ENCODE measurements around the gene TRPM6. TPM values are rescaled to one million over a fixed set of nuclear protein-coding genes. Genes with fewer than 3 reads are reported as not detected.

The TRPM6 gene
- total RNA-seq, 1 experiment from 2014 or later = not detected

DNA sequence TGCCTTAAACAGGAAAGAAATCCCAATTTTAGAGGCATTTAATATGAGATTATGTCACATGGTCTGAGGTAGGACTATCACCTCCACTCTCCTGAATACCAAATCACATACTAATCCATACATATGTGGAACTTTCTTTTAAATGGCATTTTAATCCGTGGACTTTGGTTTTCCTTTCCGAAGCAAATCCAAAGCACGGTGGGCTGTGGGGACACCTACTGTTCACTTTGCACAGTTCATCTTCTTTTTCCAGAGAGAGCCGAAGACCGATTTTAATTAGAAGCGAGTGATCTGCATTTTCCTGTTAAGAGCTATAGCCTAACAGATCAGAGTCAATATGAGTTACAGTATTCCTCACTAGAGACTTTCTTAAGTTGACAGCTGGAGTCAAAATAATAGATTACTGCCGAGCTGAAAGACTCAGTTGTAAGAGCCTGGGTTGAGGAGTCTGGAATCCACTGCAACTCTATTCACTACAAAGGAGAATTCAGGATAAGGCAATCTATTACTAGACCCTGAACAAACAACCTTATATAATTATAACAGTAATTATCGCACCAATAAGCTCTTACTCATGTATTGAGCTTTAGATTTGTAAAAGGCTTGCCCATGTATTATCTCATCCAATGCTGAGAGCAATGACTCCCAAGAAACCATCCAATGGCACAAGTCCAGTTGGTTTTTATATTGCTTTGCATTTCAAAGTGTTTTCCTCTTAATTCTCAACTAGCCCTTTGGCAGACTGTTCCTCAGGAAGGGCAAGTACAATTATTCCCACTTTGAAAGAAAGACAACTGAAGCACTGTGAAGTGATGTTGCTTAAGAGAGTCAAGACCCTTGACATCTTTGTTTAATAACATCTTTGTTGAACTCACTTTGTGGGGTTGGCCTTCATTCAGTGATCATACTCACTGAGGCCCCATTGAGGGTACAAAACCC, 144.7 kb downstream of the TRPM6 start:
- BruUV-seq (replicated peaks) = no TSS peak
- Histone ChIP-seq H3K79me2 (ENCODE audit: low read length) (no peaks in the 10 kb centered on the region), H3K27me3 (ENCODE audit: low read length) (peaks cover 23% of the 10 kb centered on the region; the same call in 1 of the 2 replicates), H3K9ac (ENCODE audit: low read length) (no peak overlapping the region), H3K9me3 (ENCODE audit: low read length) (no peaks in the 10 kb centered on the region), H2AFZ (ENCODE audit: low read length) (no peak overlapping the region), H3F3A (ENCODE audit: low read length, unreplicated experiment) (no peaks in the 10 kb centered on the region), H3K4me2 (ENCODE audit: low read length) (no peak overlapping the region), H3K36me3 (ENCODE audit: low read depth, low read length) (no peaks in the 10 kb centered on the region), H3K27ac (ENCODE audit: low read length) (no peak overlapping the region), H4K20me1 (ENCODE audit: low read length) (no peaks in the 10 kb centered on the region), H3K9me2 (replicated peaks; ENCODE audit: low read length) (no peaks in the 10 kb centered on the region), H3K4me1 (ENCODE audit: insufficient read depth, low read length) (no peaks in the 10 kb centered on the region), H3K4me3 (ENCODE audit: low read length) (no peak overlapping the region)
- DNase-seq (peak; percentile 42), ATAC-seq (no peak)
- ChIA-PET CTCF (interaction anchor here (0.6 kb wide), 1 partner anchor 58 kb away, joined by 6 read pairs; no protein-coding TSS in a partner anchor), POLR2A (ENCODE audit: unreplicated experiment) (no interaction called here)
- no peak for TF ChIP-seq EZH2 (IDR thresholded peaks at IDR 0.05; ENCODE audit: low read length, unreplicated experiment)
- TF ChIP-seq, protein P1, sequence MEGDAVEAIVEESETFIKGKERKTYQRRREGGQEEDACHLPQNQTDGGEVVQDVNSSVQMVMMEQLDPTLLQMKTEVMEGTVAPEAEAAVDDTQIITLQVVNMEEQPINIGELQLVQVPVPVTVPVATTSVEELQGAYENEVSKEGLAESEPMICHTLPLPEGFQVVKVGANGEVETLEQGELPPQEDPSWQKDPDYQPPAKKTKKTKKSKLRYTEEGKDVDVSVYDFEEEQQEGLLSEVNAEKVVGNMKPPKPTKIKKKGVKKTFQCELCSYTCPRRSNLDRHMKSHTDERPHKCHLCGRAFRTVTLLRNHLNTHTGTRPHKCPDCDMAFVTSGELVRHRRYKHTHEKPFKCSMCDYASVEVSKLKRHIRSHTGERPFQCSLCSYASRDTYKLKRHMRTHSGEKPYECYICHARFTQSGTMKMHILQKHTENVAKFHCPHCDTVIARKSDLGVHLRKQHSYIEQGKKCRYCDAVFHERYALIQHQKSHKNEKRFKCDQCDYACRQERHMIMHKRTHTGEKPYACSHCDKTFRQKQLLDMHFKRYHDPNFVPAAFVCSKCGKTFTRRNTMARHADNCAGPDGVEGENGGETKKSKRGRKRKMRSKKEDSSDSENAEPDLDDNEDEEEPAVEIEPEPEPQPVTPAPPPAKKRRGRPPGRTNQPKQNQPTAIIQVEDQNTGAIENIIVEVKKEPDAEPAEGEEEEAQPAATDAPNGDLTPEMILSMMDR (conservative IDR thresholded peaks at IDR 0.05; ENCODE audit: low read depth, low read length) = peak; percentile 71
- intact Hi-C loops (cut with micrococcal nuclease) = no loop called here

DNA sequence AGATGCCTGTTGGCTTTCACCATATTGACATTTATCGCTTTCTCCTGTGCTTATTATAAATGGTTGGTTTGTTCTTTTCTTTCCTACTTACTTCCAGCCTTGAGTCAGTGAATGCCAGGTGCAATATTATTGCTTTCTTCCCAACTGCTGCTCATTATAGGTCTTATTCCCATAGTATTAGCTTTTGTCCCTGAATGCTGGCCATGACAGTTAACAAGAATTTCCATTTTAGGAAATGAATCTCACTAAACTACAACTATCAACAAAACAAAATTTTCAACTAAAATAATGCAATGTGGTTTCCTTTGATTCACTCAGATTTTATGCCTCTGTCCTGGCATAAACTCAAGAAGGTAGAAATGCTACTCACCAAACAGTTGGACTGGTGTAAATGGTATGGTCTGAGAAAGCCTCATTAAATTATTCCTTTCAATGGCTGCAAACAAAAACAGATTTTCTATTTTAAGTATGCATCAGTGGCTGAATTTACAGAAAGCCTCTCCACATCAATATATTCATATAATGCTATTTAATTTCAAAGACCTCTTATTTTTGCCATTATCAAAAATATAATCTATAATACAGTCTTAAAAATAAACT, 145.4 kb downstream of the TRPM6 start:
- POLR2A ChIA-PET (ENCODE audit: unreplicated experiment) = no interaction called here
- Histone ChIP-seq H4K20me1 (ENCODE audit: low read length) (no peaks in the 10 kb centered on the region), H3K9me2 (replicated peaks; ENCODE audit: low read length) (no peaks in the 10 kb centered on the region), H3K27ac (ENCODE audit: low read length) (no peak overlapping the region), H3F3A (ENCODE audit: low read length, unreplicated experiment) (no peaks in the 10 kb centered on the region), H3K36me3 (ENCODE audit: low read depth, low read length) (no peaks in the 10 kb centered on the region), H3K9me3 (ENCODE audit: low read length) (no peaks in the 10 kb centered on the region), H3K27me3 (ENCODE audit: low read length) (peaks cover 23% of the 10 kb centered on the region; the same call in 1 of the 2 replicates), H3K9ac (ENCODE audit: low read length) (no peak overlapping the region), H2AFZ (ENCODE audit: low read length) (no peak overlapping the region), H3K79me2 (ENCODE audit: low read length) (no peaks in the 10 kb centered on the region), H3K4me2 (ENCODE audit: low read length) (no peak overlapping the region), H3K4me1 (ENCODE audit: insufficient read depth, low read length) (no peaks in the 10 kb centered on the region), H3K4me3 (ENCODE audit: low read length) (no peak overlapping the region)
- CTCF ChIA-PET = no interaction called here
- TF ChIP-seq EZH2 (IDR thresholded peaks at IDR 0.05; ENCODE audit: low read length, unreplicated experiment) (no peak), EZH2phosphoT487 (IDR thresholded peaks at IDR 0.05; ENCODE audit: borderline replicate concordance, low read length) (no peak)
- TF ChIP-seq, protein P1 (conservative IDR thresholded peaks at IDR 0.05; ENCODE audit: low read depth, low read length) = no peak
- DNase-seq = no peak
- ATAC-seq = no peak
- intact Hi-C loops (cut with micrococcal nuclease) = no loop called here
- no TSS peak for BruUV-seq (replicated peaks)

DNA sequence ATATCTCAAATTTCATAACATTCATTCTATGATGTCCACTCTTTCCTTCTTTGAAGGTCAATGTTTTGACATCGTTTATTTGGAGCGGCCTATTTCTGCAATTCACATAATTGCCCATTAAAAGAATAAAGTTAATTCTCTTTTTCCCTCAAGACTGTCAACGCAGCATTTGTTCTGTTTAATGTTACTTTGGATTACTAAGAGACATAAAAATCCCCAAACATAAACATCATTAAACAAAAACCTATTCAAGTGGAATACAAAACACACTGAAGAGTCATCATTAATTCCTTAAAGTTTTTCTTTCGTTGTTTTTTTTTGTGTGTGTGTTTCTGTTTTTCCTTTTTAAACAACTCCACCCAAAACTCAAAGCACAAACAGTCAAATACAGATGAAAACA, 151.1 kb downstream of the TRPM6 start:
- H3K9me2 ChIP-seq (replicated peaks; ENCODE audit: low read length) = no peaks in the 10 kb centered on the region
- intact Hi-C loops (cut with micrococcal nuclease) = no loop called here
- no TSS peak for BruUV-seq (replicated peaks)
- no peak overlapping the region for H2AFZ ChIP-seq (ENCODE audit: low read length)
- 0 out of 2 replicates have a peak, but pooled peaks cover 14% of the 10 kb centered on the region for H3K27me3 ChIP-seq (ENCODE audit: low read length)
- H4K20me1 ChIP-seq (ENCODE audit: low read length) = no peaks in the 10 kb centered on the region
- H3F3A ChIP-seq (ENCODE audit: low read length, unreplicated experiment) = no peaks in the 10 kb centered on the region
- TF ChIP-seq, protein P1 (conservative IDR thresholded peaks at IDR 0.05; ENCODE audit: low read depth, low read length) = no peak
- TF ChIP-seq EZH2 (IDR thresholded peaks at IDR 0.05; ENCODE audit: low read length, unreplicated experiment) (no peak), EZH2phosphoT487 (IDR thresholded peaks at IDR 0.05; ENCODE audit: borderline replicate concordance, low read length) (no peak)
- H3K36me3 ChIP-seq (ENCODE audit: low read depth, low read length) = no peaks in the 10 kb centered on the region
- H3K79me2 ChIP-seq (ENCODE audit: low read length) = no peaks in the 10 kb centered on the region
- ATAC-seq = no peak
- no peak overlapping the region for H3K27ac ChIP-seq (ENCODE audit: low read length)
- H3K9ac ChIP-seq (ENCODE audit: low read length) = no peak overlapping the region
- H3K4me3 ChIP-seq (ENCODE audit: low read length) = no peak overlapping the region
- DNase-seq = no peak
- no peaks in the 10 kb centered on the region for H3K9me3 ChIP-seq (ENCODE audit: low read length)
- no peak overlapping the region for H3K4me2 ChIP-seq (ENCODE audit: low read length)
- ChIA-PET POLR2A (ENCODE audit: unreplicated experiment) (no interaction called here), CTCF (no interaction called here)
- H3K4me1 ChIP-seq (ENCODE audit: insufficient read depth, low read length) = no peaks in the 10 kb centered on the region

Data from PC-3 (cell line).